ENCODE results near the gene PBX4.

DNA sequence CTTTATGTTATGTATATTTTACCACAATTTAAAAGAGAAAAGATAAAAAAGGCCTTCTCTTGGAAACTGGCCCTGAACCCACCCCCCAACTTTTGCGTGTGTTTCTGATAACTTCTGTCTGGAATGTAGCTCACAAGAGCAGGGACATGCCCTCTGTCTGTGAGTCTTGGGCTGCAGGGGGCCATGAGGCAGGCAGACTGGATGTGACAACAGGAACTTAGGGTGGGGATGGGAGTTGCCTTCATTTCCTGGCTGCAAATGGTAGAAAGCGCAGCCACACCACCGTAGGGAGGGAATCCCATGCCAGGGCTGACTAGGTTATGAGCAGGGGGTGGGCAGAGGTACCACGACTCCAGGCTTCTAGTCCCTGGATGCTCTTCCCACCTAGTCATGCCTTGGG lies 58.6 kb downstream of the PBX4 start:
- TF ChIP-seq, protein P1, sequence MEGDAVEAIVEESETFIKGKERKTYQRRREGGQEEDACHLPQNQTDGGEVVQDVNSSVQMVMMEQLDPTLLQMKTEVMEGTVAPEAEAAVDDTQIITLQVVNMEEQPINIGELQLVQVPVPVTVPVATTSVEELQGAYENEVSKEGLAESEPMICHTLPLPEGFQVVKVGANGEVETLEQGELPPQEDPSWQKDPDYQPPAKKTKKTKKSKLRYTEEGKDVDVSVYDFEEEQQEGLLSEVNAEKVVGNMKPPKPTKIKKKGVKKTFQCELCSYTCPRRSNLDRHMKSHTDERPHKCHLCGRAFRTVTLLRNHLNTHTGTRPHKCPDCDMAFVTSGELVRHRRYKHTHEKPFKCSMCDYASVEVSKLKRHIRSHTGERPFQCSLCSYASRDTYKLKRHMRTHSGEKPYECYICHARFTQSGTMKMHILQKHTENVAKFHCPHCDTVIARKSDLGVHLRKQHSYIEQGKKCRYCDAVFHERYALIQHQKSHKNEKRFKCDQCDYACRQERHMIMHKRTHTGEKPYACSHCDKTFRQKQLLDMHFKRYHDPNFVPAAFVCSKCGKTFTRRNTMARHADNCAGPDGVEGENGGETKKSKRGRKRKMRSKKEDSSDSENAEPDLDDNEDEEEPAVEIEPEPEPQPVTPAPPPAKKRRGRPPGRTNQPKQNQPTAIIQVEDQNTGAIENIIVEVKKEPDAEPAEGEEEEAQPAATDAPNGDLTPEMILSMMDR (IDR thresholded peaks at IDR 0.05; ENCODE audit: insufficient read depth, low read depth, low read length) = no peak
- TF ChIP-seq EZH2 (IDR thresholded peaks at IDR 0.05; ENCODE audit: insufficient read depth, low read length) = no peak

All from astrocyte (in vitro differentiated cells and primary cell).